ENCODE results near the gene PDZRN3. TPM values are rescaled to one million over a fixed set of nuclear protein-coding genes. Genes with fewer than 3 reads are reported as not detected.
A peak's percentile ranks its signal among the peaks of the same experiment; 100 is the strongest.

PDZRN3 gene
- polyA plus RNA-seq, 1 of the 3 experiments (the other 2 are of a cell fraction): 10.3 TPM

DNA sequence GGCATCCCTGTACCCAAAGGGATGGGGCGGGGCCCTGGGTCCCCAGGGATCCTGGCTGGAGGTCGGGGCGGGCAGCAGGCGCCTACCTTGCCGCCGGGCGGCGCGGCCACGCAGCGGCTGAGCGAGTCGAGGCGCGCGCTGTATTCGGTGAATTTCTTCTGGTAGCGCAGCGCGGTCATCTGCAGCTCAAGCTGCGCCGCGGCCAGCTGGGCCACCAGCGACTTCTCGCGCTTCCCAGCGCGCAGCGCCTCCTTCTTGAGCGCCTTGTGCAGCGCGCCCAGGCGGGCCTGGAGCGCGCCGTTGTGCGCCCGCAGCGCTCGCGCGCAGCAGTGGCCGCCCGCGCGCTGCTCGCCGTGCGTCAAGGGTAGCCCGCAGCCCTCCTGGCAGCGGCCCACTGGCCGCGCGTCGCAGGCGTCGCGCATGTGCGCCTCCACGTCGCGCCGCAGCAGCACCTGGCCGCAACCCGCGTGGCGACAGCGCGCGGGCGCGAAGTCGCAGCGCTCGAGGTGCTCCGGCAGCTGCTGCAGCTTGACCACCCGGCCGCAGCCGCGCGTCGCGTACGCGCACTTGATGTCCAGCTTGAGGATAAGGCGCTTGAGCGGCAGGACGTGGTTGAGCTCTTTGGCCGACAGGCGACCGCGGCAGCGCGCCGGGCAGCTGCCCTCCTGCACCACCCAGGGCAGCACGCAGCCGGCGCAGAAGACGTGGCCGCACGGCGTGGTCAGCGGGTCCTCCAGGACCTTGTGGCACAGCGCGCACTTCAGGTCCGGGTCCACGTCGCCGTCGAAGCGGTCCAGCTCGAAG lies 522 bp downstream of the PDZRN3 start:
- no peaks in the 10 kb centered on the region for H3F3A ChIP-seq (replicated peaks; ENCODE audit: insufficient read depth)
- peaks cover 0 to 41% of the 10 kb centered on the region in 2 experiments; a peak in 2 of 4 replicates for H3K4me1 ChIP-seq (ENCODE audit: control insufficient read depth in 1 of 2, insufficient read depth in 2 of 2, low read depth in 1 of 2, low read length in 1 of 2)
- H3K4me3 ChIP-seq (ENCODE audit: low read depth in 2 of 2, low read length in 1 of 2): peak overlapping the region; percentile 76 to 87
- no peaks in the 10 kb centered on the region for H3K27me3 ChIP-seq (ENCODE audit: insufficient read depth)
- H3K27ac ChIP-seq (ENCODE audit: low read depth in 2 of 2, low read length in 1 of 2): peak overlapping the region; percentile 74 to 86; a peak in 3 of 4 replicates
- H3K9me2 ChIP-seq: no peaks in the 10 kb centered on the region
- ChIA-PET POLR2A (interaction anchor here (1.1 to 1.6 kb wide), 2 partner anchors 116 to 152 kb away, joined by 3 to 4 read pairs; no protein-coding TSS in a partner anchor), CTCF (interaction anchor here (0.7 to 5.4 kb wide), 20 partner anchors 9 to 224 kb away, joined by 3 to 40 read pairs (median 4); no protein-coding TSS in a partner anchor)
- peaks cover 0 to 2% of the 10 kb centered on the region in 2 experiments for H3K36me3 ChIP-seq (replicated peaks in 1 of 2; ENCODE audit: control insufficient read depth in 1 of 2, insufficient read depth in 2 of 2, low read length in 1 of 2)
- H3K9ac ChIP-seq: peak overlapping the region; percentile 65
- peak overlapping the region; percentile 97 for H3K4me2 ChIP-seq
- DNase-seq: peak; percentile 82
- H4K20me1 ChIP-seq (ENCODE audit: insufficient read depth): peaks cover 36% of the 10 kb centered on the region
- H2AFZ ChIP-seq (ENCODE audit: low read depth): peak overlapping the region; percentile 98
- peaks cover 50% of the 10 kb centered on the region for H3K79me2 ChIP-seq (ENCODE audit: insufficient read depth)
- no peaks in the 10 kb centered on the region for H3K9me3 ChIP-seq
- WGBS (ENCODE audit: low lambda C conversion rate): 46% methylated on average over 44 of the region's 112 CpGs
- TF ChIP-seq, protein P1, sequence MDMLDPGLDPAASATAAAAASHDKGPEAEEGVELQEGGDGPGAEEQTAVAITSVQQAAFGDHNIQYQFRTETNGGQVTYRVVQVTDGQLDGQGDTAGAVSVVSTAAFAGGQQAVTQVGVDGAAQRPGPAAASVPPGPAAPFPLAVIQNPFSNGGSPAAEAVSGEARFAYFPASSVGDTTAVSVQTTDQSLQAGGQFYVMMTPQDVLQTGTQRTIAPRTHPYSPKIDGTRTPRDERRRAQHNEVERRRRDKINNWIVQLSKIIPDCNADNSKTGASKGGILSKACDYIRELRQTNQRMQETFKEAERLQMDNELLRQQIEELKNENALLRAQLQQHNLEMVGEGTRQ (IDR thresholded peaks at IDR 0.05; ENCODE audit: borderline replicate concordance, low read depth, low read length): no peak
- TF ChIP-seq FOXJ3 (CRISPR knock-in tag; IDR thresholded peaks at IDR 0.05) (no peak), SMC3 (IDR thresholded peaks at IDR 0.05; ENCODE audit: low read depth, low read length) (peak; percentile 25), CHD2 (IDR thresholded peaks at IDR 0.05; ENCODE audit: low read length, partially characterized antibody) (no peak), EP300 (IDR thresholded peaks at IDR 0.05; ENCODE audit: borderline replicate concordance in 1 of 2, low read depth in 1 of 2, low read length in 1 of 2) (no peak), MXI1 (IDR thresholded peaks at IDR 0.05; ENCODE audit: low read depth, low read length) (no peak; the same call in 1 of the 2 replicates), FOSL2 (IDR thresholded peaks at IDR 0.05; ENCODE audit: borderline replicate concordance, low read depth) (no peak), RCOR1 (IDR thresholded peaks at IDR 0.05; ENCODE audit: low read length) (no peak), RAD21 (IDR thresholded peaks at IDR 0.05; ENCODE audit: low read length) (peak; percentile 25; the same call in 1 of the 2 replicates), FOXM1 (IDR thresholded peaks at IDR 0.05; ENCODE audit: low read depth) (no peak; the same call in 1 of the 2 replicates), NFIC (IDR thresholded peaks at IDR 0.05; ENCODE audit: borderline replicate concordance) (no peak), JUND (IDR thresholded peaks at IDR 0.05) (no peak), GABPA (IDR thresholded peaks at IDR 0.05; ENCODE audit: low read depth) (no peak), SIN3A (IDR thresholded peaks at IDR 0.05; ENCODE audit: borderline replicate concordance, low read depth, low read length) (no peak), TAF1 (IDR thresholded peaks at IDR 0.05; ENCODE audit: borderline replicate concordance, low read depth, low read length) (no peak), NRF1 (IDR thresholded peaks at IDR 0.05; ENCODE audit: low read depth, low read length) (peak; percentile 28; the same call in 1 of the 2 replicates), GATA2 (CRISPR knock-in tag; IDR thresholded peaks at IDR 0.05) (no peak), RXRA (IDR thresholded peaks at IDR 0.05; ENCODE audit: borderline replicate concordance, low read depth) (no peak), ELF1 (IDR thresholded peaks at IDR 0.05) (no peak), USF1 (IDR thresholded peaks at IDR 0.05; ENCODE audit: borderline replicate concordance, low read depth) (no peak), TEAD4 (IDR thresholded peaks at IDR 0.05; ENCODE audit: borderline replicate concordance, insufficient read depth) (no peak), MEF2A (IDR thresholded peaks at IDR 0.05; ENCODE audit: borderline replicate concordance, low read depth) (no peak), TCF12 (IDR thresholded peaks at IDR 0.05) (0 out of 2 replicates have a peak, but pooled peaks have one; percentile 5)
- TF ChIP-seq, protein P2, sequence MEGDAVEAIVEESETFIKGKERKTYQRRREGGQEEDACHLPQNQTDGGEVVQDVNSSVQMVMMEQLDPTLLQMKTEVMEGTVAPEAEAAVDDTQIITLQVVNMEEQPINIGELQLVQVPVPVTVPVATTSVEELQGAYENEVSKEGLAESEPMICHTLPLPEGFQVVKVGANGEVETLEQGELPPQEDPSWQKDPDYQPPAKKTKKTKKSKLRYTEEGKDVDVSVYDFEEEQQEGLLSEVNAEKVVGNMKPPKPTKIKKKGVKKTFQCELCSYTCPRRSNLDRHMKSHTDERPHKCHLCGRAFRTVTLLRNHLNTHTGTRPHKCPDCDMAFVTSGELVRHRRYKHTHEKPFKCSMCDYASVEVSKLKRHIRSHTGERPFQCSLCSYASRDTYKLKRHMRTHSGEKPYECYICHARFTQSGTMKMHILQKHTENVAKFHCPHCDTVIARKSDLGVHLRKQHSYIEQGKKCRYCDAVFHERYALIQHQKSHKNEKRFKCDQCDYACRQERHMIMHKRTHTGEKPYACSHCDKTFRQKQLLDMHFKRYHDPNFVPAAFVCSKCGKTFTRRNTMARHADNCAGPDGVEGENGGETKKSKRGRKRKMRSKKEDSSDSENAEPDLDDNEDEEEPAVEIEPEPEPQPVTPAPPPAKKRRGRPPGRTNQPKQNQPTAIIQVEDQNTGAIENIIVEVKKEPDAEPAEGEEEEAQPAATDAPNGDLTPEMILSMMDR (IDR thresholded peaks at IDR 0.05): peak; percentile 40
- TF ChIP-seq, protein P3, sequence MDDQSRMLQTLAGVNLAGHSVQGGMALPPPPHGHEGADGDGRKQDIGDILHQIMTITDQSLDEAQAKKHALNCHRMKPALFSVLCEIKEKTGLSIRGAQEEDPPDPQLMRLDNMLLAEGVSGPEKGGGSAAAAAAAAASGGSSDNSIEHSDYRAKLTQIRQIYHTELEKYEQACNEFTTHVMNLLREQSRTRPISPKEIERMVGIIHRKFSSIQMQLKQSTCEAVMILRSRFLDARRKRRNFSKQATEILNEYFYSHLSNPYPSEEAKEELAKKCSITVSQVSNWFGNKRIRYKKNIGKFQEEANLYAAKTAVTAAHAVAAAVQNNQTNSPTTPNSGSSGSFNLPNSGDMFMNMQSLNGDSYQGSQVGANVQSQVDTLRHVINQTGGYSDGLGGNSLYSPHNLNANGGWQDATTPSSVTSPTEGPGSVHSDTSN (IDR thresholded peaks at IDR 0.05): no peak
- TF ChIP-seq, protein P4, sequence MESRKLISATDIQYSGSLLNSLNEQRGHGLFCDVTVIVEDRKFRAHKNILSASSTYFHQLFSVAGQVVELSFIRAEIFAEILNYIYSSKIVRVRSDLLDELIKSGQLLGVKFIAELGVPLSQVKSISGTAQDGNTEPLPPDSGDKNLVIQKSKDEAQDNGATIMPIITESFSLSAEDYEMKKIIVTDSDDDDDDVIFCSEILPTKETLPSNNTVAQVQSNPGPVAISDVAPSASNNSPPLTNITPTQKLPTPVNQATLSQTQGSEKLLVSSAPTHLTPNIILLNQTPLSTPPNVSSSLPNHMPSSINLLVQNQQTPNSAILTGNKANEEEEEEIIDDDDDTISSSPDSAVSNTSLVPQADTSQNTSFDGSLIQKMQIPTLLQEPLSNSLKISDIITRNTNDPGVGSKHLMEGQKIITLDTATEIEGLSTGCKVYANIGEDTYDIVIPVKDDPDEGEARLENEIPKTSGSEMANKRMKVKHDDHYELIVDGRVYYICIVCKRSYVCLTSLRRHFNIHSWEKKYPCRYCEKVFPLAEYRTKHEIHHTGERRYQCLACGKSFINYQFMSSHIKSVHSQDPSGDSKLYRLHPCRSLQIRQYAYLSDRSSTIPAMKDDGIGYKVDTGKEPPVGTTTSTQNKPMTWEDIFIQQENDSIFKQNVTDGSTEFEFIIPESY (IDR thresholded peaks at IDR 0.05; ENCODE audit: borderline replicate concordance, low read depth): 0 out of 2 replicates have a peak, but pooled peaks have one; percentile 26
- TF ChIP-seq, protein P5, sequence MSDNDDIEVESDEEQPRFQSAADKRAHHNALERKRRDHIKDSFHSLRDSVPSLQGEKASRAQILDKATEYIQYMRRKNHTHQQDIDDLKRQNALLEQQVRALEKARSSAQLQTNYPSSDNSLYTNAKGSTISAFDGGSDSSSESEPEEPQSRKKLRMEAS (IDR thresholded peaks at IDR 0.05; ENCODE audit: low read depth): peak; percentile 51; the same call in 1 of the 2 replicates

Measured in SK-N-SH (cell line).